Progenitor cell of endocrine pancreas (in vitro differentiated cells): Measurements from ENCODE around the gene TAF8. TPM values are rescaled to one million over a fixed set of nuclear protein-coding genes. Genes with fewer than 3 reads are reported as not detected.

ENCODE experiments used
- DNase-seq: peaks from one replicate; pipeline ENCODE4 v3.0.0; 2021; ENCODE audit warnings: low spot score; ENCODE audit not compliant: unreplicated experiment
- H3K27ac Mint-ChIP-seq: 2 replicates; pipeline ENCODE4 v1.8.0; 2021; ENCODE audit warnings: mild to moderate bottlenecking, moderate library complexity, mixed read lengths
- H3K27me3 Mint-ChIP-seq: 2 replicates; pipeline ENCODE4 v1.8.0; 2021; ENCODE audit warnings: mixed read lengths
- H3K36me3 Mint-ChIP-seq: 2 replicates; pipeline ENCODE4 v1.8.0; 2022; ENCODE audit warnings: mixed read lengths; ENCODE audit not compliant: insufficient read depth
- H3K4me1 Mint-ChIP-seq: 2 replicates; pipeline ENCODE4 v1.8.0; 2021; ENCODE audit warnings: low read depth, mixed read lengths
- H3K4me3 Mint-ChIP-seq: 2 replicates; pipeline ENCODE4 v1.8.0; 2021; ENCODE audit warnings: low read depth, mild to moderate bottlenecking, moderate library complexity, mixed read lengths
- H3K9me3 Mint-ChIP-seq: 2 replicates; pipeline ENCODE4 v1.8.0; 2021; ENCODE audit warnings: low read depth, mixed read lengths
- total RNA-seq: library from RNA; stranded (reverse); gene quantifications from 2 replicates; pipeline ENCODE4 v1.2.1, GENCODE V29; 2021
- TF ChIP-seq, protein P1 (sequence below): fragments of 200-600 bp; sonication (generic); IDR thresholded peaks from one replicate; pipeline ENCODE4 v1.5.0; 2021; ENCODE audit warnings: antibody characterized with exemption, mild to moderate bottlenecking; ENCODE audit not compliant: unreplicated experiment

TAF8 gene
- total RNA-seq, 1 donor from 2014 or later, result 38.9 TPM

DNA sequence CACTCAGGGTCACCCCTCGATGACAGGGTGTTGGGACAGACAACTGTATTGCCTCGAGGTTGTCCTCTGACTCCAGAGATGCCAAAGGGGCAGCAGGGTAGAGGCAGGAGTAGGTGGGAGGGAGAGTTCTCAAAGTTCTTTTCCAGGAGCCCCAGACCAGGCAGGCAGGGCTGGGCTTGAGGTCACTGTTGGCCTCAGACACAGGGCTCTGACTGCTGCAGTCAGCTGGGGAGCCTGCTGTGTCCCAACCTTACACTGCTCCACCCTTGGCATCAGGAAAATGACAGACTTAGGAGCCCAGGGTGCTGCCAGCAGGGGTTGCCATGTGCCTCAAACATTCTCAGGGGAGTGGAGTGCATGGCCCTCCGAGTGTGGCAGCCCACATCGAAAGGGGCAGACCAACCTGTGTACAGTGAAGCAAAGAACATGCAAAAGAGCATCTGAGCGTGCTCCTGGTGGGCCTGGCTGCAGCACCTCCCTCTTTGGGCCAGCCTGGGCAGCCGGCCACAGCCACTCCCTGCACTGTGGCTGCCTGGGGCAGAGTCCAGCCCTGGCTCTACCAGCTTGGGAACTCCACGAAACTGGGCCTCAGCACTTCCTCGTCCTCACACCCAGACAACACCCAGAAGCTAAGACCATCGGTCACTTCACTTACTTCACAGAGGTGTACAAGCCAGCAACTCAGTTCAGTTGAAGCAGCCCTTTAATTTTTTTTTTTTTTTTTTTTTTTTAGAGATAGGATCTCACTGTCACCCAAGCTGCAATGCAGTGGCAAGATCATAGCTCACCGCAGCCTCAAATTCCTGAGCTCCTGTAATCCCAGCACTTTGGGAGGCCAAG is 68.1 kb downstream of the TAF8 start:
- Mint-ChIP-seq H3K27ac (no peak overlapping the region), H3K9me3 (no peaks in the 10 kb centered on the region), H3K4me3 (no peak overlapping the region), H3K4me1 (no peaks in the 10 kb centered on the region), H3K36me3 (peaks cover 5% of the 10 kb centered on the region), H3K27me3 (no peaks in the 10 kb centered on the region)
- DNase-seq, result no peak
- TF ChIP-seq, protein P1, sequence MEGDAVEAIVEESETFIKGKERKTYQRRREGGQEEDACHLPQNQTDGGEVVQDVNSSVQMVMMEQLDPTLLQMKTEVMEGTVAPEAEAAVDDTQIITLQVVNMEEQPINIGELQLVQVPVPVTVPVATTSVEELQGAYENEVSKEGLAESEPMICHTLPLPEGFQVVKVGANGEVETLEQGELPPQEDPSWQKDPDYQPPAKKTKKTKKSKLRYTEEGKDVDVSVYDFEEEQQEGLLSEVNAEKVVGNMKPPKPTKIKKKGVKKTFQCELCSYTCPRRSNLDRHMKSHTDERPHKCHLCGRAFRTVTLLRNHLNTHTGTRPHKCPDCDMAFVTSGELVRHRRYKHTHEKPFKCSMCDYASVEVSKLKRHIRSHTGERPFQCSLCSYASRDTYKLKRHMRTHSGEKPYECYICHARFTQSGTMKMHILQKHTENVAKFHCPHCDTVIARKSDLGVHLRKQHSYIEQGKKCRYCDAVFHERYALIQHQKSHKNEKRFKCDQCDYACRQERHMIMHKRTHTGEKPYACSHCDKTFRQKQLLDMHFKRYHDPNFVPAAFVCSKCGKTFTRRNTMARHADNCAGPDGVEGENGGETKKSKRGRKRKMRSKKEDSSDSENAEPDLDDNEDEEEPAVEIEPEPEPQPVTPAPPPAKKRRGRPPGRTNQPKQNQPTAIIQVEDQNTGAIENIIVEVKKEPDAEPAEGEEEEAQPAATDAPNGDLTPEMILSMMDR, result no peak

DNA sequence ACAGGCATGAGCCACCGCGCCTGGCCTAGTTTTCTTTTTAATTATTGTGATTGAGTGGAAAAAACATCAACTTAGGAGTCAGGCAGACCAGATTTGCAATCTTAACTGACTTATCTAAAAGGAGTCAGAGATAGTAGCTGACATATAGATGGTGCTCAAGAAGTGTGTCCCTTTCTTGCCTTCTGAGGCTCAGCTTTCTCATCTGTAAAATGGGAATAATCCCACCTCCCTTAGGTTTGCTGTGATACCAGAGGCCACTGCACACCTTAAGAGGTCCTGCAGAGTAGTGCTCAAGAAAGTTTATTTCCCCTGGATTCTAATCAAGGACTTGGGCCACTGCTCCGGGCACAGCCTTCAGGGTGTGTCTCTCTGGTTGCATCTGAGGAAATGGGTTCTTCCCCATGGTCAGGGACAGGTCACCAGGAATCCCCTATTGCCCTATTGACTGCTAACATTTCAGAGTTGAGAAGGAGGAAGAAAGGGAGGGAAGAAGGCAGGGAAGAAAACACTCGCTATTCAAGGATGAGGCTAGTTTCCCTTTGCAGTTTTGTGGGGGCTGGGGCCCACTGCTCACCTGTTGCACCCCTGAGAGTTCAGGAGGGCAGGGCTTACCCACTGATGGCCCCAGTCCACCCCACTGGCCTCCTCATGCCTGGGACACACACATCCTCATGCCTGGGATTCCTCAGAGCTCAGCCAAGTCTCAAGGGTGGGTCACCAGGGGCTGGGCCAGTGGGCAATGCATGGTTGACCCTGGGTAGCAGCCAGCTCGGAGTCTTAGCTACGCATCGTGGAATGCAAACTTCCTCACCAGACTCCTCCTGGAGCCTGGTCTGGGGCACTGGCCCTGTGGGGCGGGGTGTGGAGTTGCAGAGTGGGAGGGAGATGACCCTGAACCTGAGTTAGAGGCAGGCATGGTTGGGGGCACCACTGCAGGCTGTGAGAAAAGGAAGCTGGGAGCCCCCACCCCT is 70.9 kb downstream of the TAF8 start:
- Mint-ChIP-seq H3K36me3 (peaks cover 5% of the 10 kb centered on the region), H3K4me1 (no peaks in the 10 kb centered on the region), H3K27ac (no peak overlapping the region), H3K4me3 (no peak overlapping the region), H3K9me3 (no peaks in the 10 kb centered on the region), H3K27me3 (no peaks in the 10 kb centered on the region)
- DNase-seq, result no peak
- TF ChIP-seq, protein P1, result no peak

DNA sequence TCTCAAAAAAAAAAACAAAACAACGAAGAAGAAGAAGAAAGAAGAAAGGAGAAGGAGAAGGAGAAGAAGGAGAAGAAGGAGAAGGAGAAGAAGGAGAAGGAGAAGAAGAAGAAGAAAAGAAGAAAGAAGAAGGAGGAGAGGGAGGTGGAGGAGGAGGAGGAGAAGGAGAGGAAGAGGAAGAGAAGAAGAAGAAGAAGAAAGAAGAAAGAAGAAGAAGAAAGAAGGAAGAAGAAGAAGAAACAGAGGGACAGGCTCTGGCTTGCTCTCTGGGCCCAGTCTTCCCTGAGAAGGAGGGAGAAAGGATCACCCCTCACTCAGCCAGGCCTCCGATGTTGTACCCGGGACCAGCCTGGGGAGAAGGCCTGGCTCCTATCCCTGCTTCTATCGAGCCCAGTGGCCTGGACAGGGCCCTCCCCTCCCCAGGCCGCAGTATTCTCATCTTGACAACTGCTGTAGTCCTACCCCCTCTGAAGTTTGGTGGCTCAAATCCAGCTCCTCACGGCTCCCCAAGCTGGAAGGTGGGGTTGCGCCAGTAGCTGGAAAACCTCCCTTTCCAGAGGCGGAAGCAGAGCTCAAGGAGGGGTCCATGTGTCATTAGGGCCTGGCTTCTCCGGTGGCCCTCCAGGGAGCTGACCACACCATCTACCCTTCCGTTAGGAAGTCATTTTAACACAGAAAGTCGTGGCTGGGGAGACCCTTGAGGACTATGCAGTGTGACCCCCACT is 73.2 kb downstream of the TAF8 start:
- H3K27ac Mint-ChIP-seq, result no peak overlapping the region
- TF ChIP-seq, protein P1, result no peak
- H3K4me3 Mint-ChIP-seq, result no peak overlapping the region
- no peaks in the 10 kb centered on the region for H3K27me3 Mint-ChIP-seq
- H3K9me3 Mint-ChIP-seq, result no peaks in the 10 kb centered on the region
- peaks cover 7% of the 10 kb centered on the region for H3K36me3 Mint-ChIP-seq
- H3K4me1 Mint-ChIP-seq, result no peaks in the 10 kb centered on the region
- DNase-seq, result no peak

DNA sequence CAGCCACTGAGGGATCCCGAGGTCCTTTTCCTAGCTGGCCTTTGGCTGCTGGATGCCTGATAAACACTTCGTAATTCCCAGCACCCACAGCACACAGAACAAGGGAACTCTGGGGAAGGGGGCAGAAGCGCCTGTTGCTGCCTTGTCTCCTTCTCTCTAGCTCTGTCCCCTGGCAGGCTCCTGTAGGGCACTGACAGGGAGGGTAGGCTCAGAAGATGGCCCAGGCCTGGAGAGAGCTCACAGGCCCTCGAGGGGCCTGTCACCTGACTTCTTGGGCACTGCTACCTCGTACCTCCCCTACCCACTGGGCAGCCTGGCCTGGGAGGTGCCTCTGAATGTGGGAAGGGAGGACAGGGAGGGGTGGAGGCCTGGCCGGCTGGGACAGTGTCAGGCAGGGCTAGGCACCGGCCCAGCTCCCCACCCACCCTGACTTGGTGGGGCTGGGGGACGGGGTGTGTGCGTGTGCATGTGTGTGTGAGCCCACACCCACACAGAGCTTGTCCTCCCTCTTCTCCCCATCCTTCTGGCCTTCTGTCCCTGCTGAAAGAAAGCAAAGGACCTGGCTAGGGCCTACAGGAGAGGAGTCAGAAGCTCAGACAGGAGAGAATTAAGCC is 74.0 kb downstream of the TAF8 start:
- H3K4me1 Mint-ChIP-seq, result no peaks in the 10 kb centered on the region
- DNase-seq, result no peak
- H3K9me3 Mint-ChIP-seq, result no peaks in the 10 kb centered on the region
- H3K27ac Mint-ChIP-seq, result no peak overlapping the region
- peaks cover 8% of the 10 kb centered on the region for H3K36me3 Mint-ChIP-seq
- TF ChIP-seq, protein P1, result no peak
- H3K27me3 Mint-ChIP-seq, result no peaks in the 10 kb centered on the region
- H3K4me3 Mint-ChIP-seq, result no peak overlapping the region
